A673 (cell line): ENCODE data around the gene MAPK4. TPM values are rescaled to one million over a fixed set of nuclear protein-coding genes. Genes with fewer than 3 reads are reported as not detected.

Experiments used
- BruUV-seq: library from RNA; stranded (reverse); fragments of 400-500 nt; replicated peaks from 2 replicates; lab custom pipeline; 2021; lab: Mats Ljungman, UMichigan
- CTCF ChIA-PET: fragments of 300-600 bp; sonication (Branson Sonifier 250); formaldehyde crosslinking; loops from one replicate; lab custom pipeline; 2022; ENCODE audit warnings: antibody characterized with exemption; lab: Charles Lee
- POLR2A ChIA-PET: fragments of 300-600 bp; sonication (Branson Sonifier 250); formaldehyde crosslinking; loops from one replicate; lab custom pipeline; 2022; ENCODE audit warnings: antibody characterized with exemption; ENCODE audit not compliant: low non-redundant PET; lab: Charles Lee
- DNase-seq: peaks from one replicate; pipeline ENCODE4 v3.0.0-alpha.2; 2015; ENCODE audit warnings: low spot score
- H3K27ac ChIP-seq: fragments of 200-600 bp; sonication (generic); 2 replicates; pipeline ENCODE4 v1.5.1; 2016; ENCODE audit warnings: mixed run types, low read depth, mild to moderate bottlenecking, mixed read lengths, antibody characterized with exemption, low read length; ENCODE audit not compliant: poor library complexity, severe bottlenecking
- H3K27me3 ChIP-seq: fragments of 200-600 bp; sonication (generic); replicated peaks from 2 replicates; pipeline ENCODE4 v1.6.1; 2017; ENCODE audit warnings: mixed run types, low read depth, mild to moderate bottlenecking, mixed read lengths, antibody characterized with exemption, low read length; ENCODE audit not compliant: insufficient read depth, poor library complexity
- H3K36me3 ChIP-seq: fragments of 200-600 bp; sonication (generic); 2 replicates; pipeline ENCODE4 v1.6.1; 2016; ENCODE audit warnings: mixed run types, mild to moderate bottlenecking, mixed read lengths, antibody characterized with exemption, low read length; ENCODE audit not compliant: insufficient read depth, poor library complexity, severe bottlenecking
- H3K4me1 ChIP-seq: fragments of 200-600 bp; sonication (generic); 2 replicates; pipeline ENCODE4 v1.6.1; 2017; ENCODE audit warnings: mixed run types, mild to moderate bottlenecking, mixed read lengths, antibody characterized with exemption, low read length; ENCODE audit not compliant: insufficient read depth, poor library complexity, severe bottlenecking
- H3K4me3 ChIP-seq: fragments of 200-600 bp; sonication (generic); 2 replicates; pipeline ENCODE4 v1.5.1; 2016; ENCODE audit warnings: low read depth, mixed run types, mild to moderate bottlenecking, mixed read lengths, low read length; ENCODE audit not compliant: poor library complexity, severe bottlenecking
- H3K9me3 ChIP-seq: fragments of 200-600 bp; sonication (generic); 2 replicates; pipeline ENCODE4 v1.6.1; 2016; ENCODE audit warnings: mixed run types, low read depth, mild to moderate bottlenecking, mixed read lengths, antibody characterized with exemption, low read length; ENCODE audit not compliant: poor library complexity, severe bottlenecking
- CTCF ChIP-seq: fragments of 300-800, 200-600 bp; sonication (generic); conservative IDR thresholded peaks from 2 replicates; pipeline ENCODE4 v1.5.1; 2017; ENCODE audit warnings: low read depth, mild to moderate bottlenecking, antibody characterized with exemption, low read length, moderate library complexity, mixed read lengths
- EZH2 ChIP-seq: fragments of 200-600 bp; sonication (generic); IDR thresholded peaks from 2 replicates; pipeline ENCODE4 v1.6.1; 2017; ENCODE audit warnings: borderline replicate concordance, low read depth, mild to moderate bottlenecking, mixed read lengths, antibody characterized with exemption, low read length; ENCODE audit not compliant: poor library complexity, severe bottlenecking
- intact Hi-C: fragments of 100-400 bp; cut with micrococcal nuclease; formaldehyde crosslinking; loops from one replicate; pipeline ENCODE4 v1.10.0; 2022; ENCODE audit not compliant: unreplicated experiment
- total RNA-seq: library from RNA; stranded (reverse); gene quantifications from 2 replicates; pipeline ENCODE4 v1.2.3, GENCODE V29; 2021

MAPK4 gene
- total RNA-seq, 1 experiment from 2014 or later, result 0.62 TPM

GRCh38 chr18:50662177-50662576, 102.3 kb downstream of the MAPK4 start:
- POLR2A ChIA-PET, result no interaction called here
- H3K9me3 ChIP-seq, result no peaks in the 10 kb centered on the region
- H3K27me3 ChIP-seq, result no peaks in the 10 kb centered on the region
- no peaks in the 10 kb centered on the region for H3K36me3 ChIP-seq
- H3K4me1 ChIP-seq, result no peaks in the 10 kb centered on the region
- intact Hi-C loops, result no loop called here
- no peak overlapping the region for H3K27ac ChIP-seq
- no TSS peak for BruUV-seq
- peak; percentile 58 for TF ChIP-seq CTCF
- no peak for TF ChIP-seq EZH2
- CTCF ChIA-PET, result no interaction called here
- no peak overlapping the region for H3K4me3 ChIP-seq
- DNase-seq, result peak; percentile 38

- no peaks in the 10 kb centered on the region for H3K9me3 ChIP-seq
- ChIA-PET POLR2A (no interaction called here), CTCF (interaction anchor here (0.6 kb wide), 1 partner anchor 12 kb away, joined by 4 read pairs; no protein-coding TSS in a partner anchor)
- no peak overlapping the region for H3K4me3 ChIP-seq
- intact Hi-C loops, result no loop called here
- no peaks in the 10 kb centered on the region for H3K36me3 ChIP-seq
- H3K4me1 ChIP-seq, result no peaks in the 10 kb centered on the region
- no peak for TF ChIP-seq EZH2
- no peak for TF ChIP-seq CTCF
- no peaks in the 10 kb centered on the region for H3K27me3 ChIP-seq
- no TSS peak for BruUV-seq
- DNase-seq, result no peak
- H3K27ac ChIP-seq, result no peak overlapping the region
Measured at GRCh38 chr18:50662775-50663383, 103.0 kb downstream of the MAPK4 start.

GRCh38 chr18:50663626-50664441, 103.9 kb downstream of the MAPK4 start:
- CTCF ChIA-PET, result interaction anchor here (0.6 kb wide), 1 partner anchor 11 kb away, joined by 4 read pairs; no protein-coding TSS in a partner anchor
- POLR2A ChIA-PET, result interaction anchor here (0.6 kb wide), 1 partner anchor 142 kb away, joined by 9 read pairs; no protein-coding TSS in a partner anchor
- no peak overlapping the region for H3K27ac ChIP-seq
- no TSS peak for BruUV-seq
- no peaks in the 10 kb centered on the region for H3K9me3 ChIP-seq
- H3K27me3 ChIP-seq, result no peaks in the 10 kb centered on the region
- no peak for TF ChIP-seq CTCF
- TF ChIP-seq EZH2, result no peak
- DNase-seq, result no peak
- H3K36me3 ChIP-seq, result no peaks in the 10 kb centered on the region
- intact Hi-C loops, result no loop called here
- no peak overlapping the region for H3K4me3 ChIP-seq
- H3K4me1 ChIP-seq, result no peaks in the 10 kb centered on the region
